ENCODE data around the gene ZNF512B. TPM values are rescaled to one million over a fixed set of nuclear protein-coding genes. Genes with fewer than 3 reads are reported as not detected.
"Not testable (repeated sequence)": the region's sequence is repeated elsewhere in the genome, so short reads cannot be mapped to it uniquely, and the experiment has no call there.

The ZNF512B gene
- total RNA-seq, 2 donors from 2014 or later: 10.2 to 13.8 TPM

GRCh38 chr20:63963784-63964301 is 5.9 kb downstream of the ZNF512B start:
- Histone ChIP-seq H3K4me1 (ENCODE audit: control insufficient read depth in 1 of 2, low read depth in 2 of 2) (peaks cover 5 to 8% of the 10 kb centered on the region in 2 donors), H3K36me3 (peaks cover 33% of the 10 kb centered on the region), H3K9me3 (no peaks in the 10 kb centered on the region), H3K27ac (no peak overlapping the region), H3K4me3 (no peak overlapping the region), H3K27me3 (replicated peaks; ENCODE audit: insufficient read depth) (no peaks in the 10 kb centered on the region)
- ATAC-seq (ENCODE audit: insufficient number of reproducible peaks, low FRiP score, low read depth): no peak
- no peak for DNase-seq (ENCODE audit: low spot score)
- TF ChIP-seq, protein P1, sequence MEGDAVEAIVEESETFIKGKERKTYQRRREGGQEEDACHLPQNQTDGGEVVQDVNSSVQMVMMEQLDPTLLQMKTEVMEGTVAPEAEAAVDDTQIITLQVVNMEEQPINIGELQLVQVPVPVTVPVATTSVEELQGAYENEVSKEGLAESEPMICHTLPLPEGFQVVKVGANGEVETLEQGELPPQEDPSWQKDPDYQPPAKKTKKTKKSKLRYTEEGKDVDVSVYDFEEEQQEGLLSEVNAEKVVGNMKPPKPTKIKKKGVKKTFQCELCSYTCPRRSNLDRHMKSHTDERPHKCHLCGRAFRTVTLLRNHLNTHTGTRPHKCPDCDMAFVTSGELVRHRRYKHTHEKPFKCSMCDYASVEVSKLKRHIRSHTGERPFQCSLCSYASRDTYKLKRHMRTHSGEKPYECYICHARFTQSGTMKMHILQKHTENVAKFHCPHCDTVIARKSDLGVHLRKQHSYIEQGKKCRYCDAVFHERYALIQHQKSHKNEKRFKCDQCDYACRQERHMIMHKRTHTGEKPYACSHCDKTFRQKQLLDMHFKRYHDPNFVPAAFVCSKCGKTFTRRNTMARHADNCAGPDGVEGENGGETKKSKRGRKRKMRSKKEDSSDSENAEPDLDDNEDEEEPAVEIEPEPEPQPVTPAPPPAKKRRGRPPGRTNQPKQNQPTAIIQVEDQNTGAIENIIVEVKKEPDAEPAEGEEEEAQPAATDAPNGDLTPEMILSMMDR (IDR thresholded peaks at IDR 0.05): no peak

DNA sequence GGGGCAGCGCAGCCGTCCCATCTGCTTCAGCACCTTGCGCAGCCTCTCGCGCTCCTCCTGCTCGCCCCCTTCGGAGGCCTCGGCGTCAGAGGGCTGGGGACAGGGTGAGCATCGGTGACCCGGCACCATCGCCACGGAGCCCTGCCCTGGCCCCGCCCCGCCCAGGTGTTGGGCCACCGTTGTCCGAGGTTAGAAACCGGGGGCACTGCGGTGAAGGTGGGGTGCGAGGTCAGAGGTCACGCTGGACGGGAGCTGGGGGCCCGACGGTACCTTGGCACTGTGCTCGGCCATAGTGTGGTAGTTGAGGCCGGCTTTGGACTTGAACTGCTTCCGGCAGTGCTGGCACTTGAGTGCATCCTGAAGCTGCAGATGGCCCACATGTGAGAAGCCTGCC is 6.4 kb downstream of the ZNF512B start:
- no peak for DNase-seq (ENCODE audit: low spot score)
- Histone ChIP-seq H3K27me3 (replicated peaks; ENCODE audit: insufficient read depth) (no peaks in the 10 kb centered on the region), H3K9me3 (no peaks in the 10 kb centered on the region), H3K4me1 (ENCODE audit: control insufficient read depth in 1 of 2, low read depth in 2 of 2) (peaks cover 0 to 3% of the 10 kb centered on the region in 2 donors), H3K27ac (no peak overlapping the region), H3K4me3 (no peak overlapping the region), H3K36me3 (peaks cover 34% of the 10 kb centered on the region)
- TF ChIP-seq, protein P1 (IDR thresholded peaks at IDR 0.05): no peak
- ATAC-seq (ENCODE audit: insufficient number of reproducible peaks, low FRiP score, low read depth): no peak

DNA sequence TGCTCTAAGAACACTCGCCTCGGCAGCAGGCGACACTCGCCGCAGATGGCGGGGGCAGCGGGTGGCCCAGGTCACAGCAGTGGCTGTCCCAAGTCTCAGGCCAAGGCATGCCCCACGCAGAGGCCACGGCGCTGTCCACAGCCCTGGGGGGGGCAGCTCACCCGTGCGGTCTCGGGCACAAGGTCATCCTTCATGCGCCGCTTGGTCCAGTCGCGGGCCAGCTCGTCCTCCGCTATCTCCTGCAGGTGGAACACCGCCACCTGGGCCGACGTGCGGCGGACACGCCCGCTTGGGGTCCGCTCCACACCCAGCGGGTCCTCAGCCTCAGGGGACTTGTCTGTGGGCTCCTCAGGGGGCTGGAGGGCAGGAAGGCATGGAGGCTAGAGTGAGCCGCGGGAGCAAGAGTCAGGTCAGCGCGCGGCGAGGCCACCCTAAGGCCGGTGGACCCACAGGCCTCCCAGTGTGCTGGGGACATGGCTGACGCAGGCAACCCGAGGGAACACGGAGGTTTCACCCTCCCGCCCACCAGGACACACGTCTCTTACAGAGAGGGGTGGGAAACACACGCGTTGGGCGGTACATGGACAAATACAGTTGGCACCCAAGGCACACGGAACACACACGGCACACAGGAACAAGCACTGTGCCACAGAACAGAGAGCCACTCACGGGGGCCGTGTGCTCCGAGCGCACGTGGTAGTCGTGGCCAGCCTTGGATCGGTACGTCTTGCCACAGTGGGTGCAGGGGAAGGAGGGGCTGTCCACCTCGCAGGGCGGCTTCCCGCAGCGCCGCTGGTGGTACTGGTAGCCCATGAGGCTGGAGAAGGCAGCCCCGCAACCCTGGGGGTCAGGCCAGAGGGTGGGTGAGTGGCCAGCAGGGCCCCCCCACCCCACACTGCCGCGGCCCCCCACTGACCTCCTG is 7.0 kb downstream of the ZNF512B start:
- no peak for ATAC-seq (ENCODE audit: insufficient number of reproducible peaks, low FRiP score, low read depth)
- no peak overlapping the region for H3K27ac ChIP-seq
- H3K36me3 ChIP-seq: peaks cover 34% of the 10 kb centered on the region
- H3K27me3 ChIP-seq (replicated peaks; ENCODE audit: insufficient read depth): no peaks in the 10 kb centered on the region
- no peaks in the 10 kb centered on the region for H3K9me3 ChIP-seq
- no peak overlapping the region for H3K4me3 ChIP-seq
- DNase-seq (ENCODE audit: low spot score): no peak
- TF ChIP-seq, protein P1 (IDR thresholded peaks at IDR 0.05): no peak
- peaks cover 0 to 1% of the 10 kb centered on the region in 2 donors for H3K4me1 ChIP-seq (ENCODE audit: control insufficient read depth in 1 of 2, low read depth in 2 of 2)

- H3K27me3 ChIP-seq (replicated peaks; ENCODE audit: insufficient read depth): no peaks in the 10 kb centered on the region
- TF ChIP-seq, protein P1 (IDR thresholded peaks at IDR 0.05): no peak
- H3K4me1 ChIP-seq (ENCODE audit: control insufficient read depth in 1 of 2, low read depth in 2 of 2): peaks cover 6 to 9% of the 10 kb centered on the region in 2 donors
- H3K36me3 ChIP-seq: peaks cover 34% of the 10 kb centered on the region
- H3K9me3 ChIP-seq: no peaks in the 10 kb centered on the region
- H3K4me3 ChIP-seq: no peak overlapping the region
- DNase-seq (ENCODE audit: low spot score) (no peak), ATAC-seq (ENCODE audit: insufficient number of reproducible peaks, low FRiP score, low read depth) (no peak)
- no peak overlapping the region for H3K27ac ChIP-seq
Observed at GRCh38 chr20:63961664-63962425, 7.9 kb downstream of the ZNF512B start.

DNA sequence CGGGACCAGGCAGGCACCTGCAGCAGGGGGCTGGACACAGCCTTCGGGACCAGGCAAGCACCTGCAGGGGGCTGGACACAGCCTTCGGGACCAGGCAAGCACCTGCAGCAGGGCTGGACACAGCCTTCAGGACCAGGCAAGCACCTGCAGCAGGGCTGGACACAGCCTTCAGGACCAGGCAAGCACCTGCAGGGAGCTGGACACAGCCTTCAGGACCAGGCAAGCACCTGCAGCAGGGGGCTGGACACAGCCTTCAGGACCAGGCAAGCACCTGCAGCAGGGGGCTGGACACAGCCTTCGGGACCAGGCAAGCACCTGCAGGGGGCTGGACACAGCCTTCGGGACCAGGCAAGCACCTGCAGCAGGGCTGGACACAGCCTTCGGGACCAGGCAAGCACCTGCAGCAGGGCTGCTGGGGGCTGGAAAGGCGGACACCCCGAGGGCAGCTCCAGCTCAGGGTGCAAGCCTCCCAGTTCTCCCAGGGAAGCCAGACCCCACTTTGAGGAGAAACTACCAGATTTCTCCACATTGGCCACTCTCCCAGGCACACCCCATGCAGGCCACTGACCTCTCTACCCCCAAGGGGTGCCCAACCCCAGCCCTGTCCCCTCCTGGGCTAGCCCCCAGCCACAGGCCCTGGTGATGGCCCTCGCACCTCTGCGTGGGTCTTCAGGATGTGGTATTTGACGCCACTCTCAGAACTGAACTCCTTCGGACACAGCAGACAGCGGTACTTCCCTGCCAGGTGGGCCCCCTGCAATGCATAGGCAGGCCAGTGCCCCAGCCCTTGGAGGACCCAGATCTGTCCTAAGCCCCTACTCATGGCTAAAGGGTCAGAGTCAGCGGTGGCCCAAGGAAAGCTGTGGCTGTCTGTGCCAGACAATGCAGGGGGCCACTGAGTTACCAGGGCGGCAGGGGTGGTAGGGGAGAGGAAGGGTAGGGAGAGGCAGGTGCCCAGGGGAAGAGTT is 8.8 kb downstream of the ZNF512B start:
- not testable (repeated sequence) for DNase-seq (ENCODE audit: low spot score); H3K4me3 ChIP-seq; H3K4me1 ChIP-seq (ENCODE audit: control insufficient read depth in 1 of 2, low read depth in 2 of 2); H3K27me3 ChIP-seq (replicated peaks; ENCODE audit: insufficient read depth); H3K27ac ChIP-seq; H3K9me3 ChIP-seq; ATAC-seq (ENCODE audit: insufficient number of reproducible peaks, low FRiP score, low read depth)
- H3K36me3 ChIP-seq: peaks cover 25% of the 10 kb centered on the region
